ENCODE measurements around the gene PDE8A. TPM values are rescaled to one million over a fixed set of nuclear protein-coding genes. Genes with fewer than 3 reads are reported as not detected.

The PDE8A gene
- polyA plus RNA-seq, 1 experiment: 22.5 TPM

GRCh38 chr15:85025516-85026251, 44.0 kb downstream of the PDE8A start:
- no peak for DNase-seq (ENCODE audit: low read depth)
- ChIA-PET CTCF (interaction anchor here (1.8 kb wide), 1 partner anchor 17 kb away, joined by 4 read pairs; no protein-coding TSS in a partner anchor), POLR2A (no interaction called here)
- no peak overlapping the region for H3K4me3 ChIP-seq (ENCODE audit: low read depth, low read length)
- no peaks in the 10 kb centered on the region for H3K36me3 ChIP-seq (ENCODE audit: control insufficient read depth, insufficient read depth, low read length)
- TF ChIP-seq, protein P1, sequence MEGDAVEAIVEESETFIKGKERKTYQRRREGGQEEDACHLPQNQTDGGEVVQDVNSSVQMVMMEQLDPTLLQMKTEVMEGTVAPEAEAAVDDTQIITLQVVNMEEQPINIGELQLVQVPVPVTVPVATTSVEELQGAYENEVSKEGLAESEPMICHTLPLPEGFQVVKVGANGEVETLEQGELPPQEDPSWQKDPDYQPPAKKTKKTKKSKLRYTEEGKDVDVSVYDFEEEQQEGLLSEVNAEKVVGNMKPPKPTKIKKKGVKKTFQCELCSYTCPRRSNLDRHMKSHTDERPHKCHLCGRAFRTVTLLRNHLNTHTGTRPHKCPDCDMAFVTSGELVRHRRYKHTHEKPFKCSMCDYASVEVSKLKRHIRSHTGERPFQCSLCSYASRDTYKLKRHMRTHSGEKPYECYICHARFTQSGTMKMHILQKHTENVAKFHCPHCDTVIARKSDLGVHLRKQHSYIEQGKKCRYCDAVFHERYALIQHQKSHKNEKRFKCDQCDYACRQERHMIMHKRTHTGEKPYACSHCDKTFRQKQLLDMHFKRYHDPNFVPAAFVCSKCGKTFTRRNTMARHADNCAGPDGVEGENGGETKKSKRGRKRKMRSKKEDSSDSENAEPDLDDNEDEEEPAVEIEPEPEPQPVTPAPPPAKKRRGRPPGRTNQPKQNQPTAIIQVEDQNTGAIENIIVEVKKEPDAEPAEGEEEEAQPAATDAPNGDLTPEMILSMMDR (IDR thresholded peaks at IDR 0.05; ENCODE audit: insufficient read depth, low read depth, low read length): no peak
- no peaks in the 10 kb centered on the region for H3K27me3 ChIP-seq (ENCODE audit: control insufficient read depth, insufficient read depth, low read length)

- no peaks in the 10 kb centered on the region for H3K36me3 ChIP-seq (ENCODE audit: control insufficient read depth, insufficient read depth, low read length)
- no peak for DNase-seq (ENCODE audit: low read depth)
- no peaks in the 10 kb centered on the region for H3K27me3 ChIP-seq (ENCODE audit: control insufficient read depth, insufficient read depth, low read length)
- no peak overlapping the region for H3K4me3 ChIP-seq (ENCODE audit: low read depth, low read length)
- TF ChIP-seq, protein P1 (IDR thresholded peaks at IDR 0.05; ENCODE audit: insufficient read depth, low read depth, low read length): no peak
- ChIA-PET CTCF (no interaction called here), POLR2A (no interaction called here)
These were observed 44.8 kb downstream of the PDE8A start for GRCh38 chr15:85026304-85027032.

DNA sequence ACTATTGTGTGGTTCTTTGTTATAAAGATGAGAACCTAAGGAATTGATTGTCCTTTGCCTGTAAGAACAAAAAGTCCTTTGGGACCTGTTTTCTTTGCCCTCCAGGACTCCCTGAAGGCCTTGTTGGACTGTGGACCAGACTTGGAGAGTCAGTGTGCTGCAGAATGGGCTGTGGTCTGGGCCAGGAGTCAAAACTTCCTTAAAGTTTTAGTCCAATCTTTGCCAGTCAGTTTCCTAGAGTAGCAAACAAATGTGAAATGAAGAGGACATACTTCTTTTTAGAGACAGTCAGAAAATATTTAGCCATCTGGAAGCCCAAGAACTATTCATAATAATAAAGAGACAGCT, 45.4 kb downstream of the PDE8A start:
- Histone ChIP-seq H3K36me3 (ENCODE audit: control insufficient read depth, insufficient read depth, low read length) (no peaks in the 10 kb centered on the region), H3K27me3 (ENCODE audit: control insufficient read depth, insufficient read depth, low read length) (no peaks in the 10 kb centered on the region), H3K4me3 (ENCODE audit: low read depth, low read length) (no peak overlapping the region)
- CTCF ChIA-PET: no interaction called here
- POLR2A ChIA-PET: no interaction called here
- TF ChIP-seq, protein P1 (IDR thresholded peaks at IDR 0.05; ENCODE audit: insufficient read depth, low read depth, low read length): no peak
- no peak for DNase-seq (ENCODE audit: low read depth)

DNA sequence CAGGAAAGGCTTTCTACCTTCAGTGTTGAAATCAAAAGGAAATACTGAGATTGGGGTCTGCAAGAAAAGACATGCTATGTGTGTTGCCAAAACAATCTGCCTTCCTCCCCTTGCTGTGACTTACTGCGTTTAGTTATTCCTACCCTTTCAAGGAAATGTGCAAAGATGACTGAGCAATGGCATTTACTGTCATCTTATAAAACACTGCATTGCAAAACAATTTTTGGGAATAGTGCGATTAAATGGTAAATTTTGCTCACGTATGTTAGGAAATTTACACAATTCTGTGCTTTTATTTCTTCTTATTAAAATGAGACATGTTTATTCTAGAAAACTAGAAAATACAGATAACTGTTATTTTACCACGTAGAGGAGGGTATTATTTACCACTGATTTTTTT, 45.8 kb downstream of the PDE8A start:
- no peaks in the 10 kb centered on the region for H3K27me3 ChIP-seq (ENCODE audit: control insufficient read depth, insufficient read depth, low read length)
- TF ChIP-seq, protein P1 (IDR thresholded peaks at IDR 0.05; ENCODE audit: insufficient read depth, low read depth, low read length): no peak
- ChIA-PET CTCF (interaction anchor here (0.8 kb wide), 1 partner anchor 18 kb away, joined by 4 read pairs; no protein-coding TSS in a partner anchor), POLR2A (no interaction called here)
- no peak for DNase-seq (ENCODE audit: low read depth)
- H3K4me3 ChIP-seq (ENCODE audit: low read depth, low read length): no peak overlapping the region
- H3K36me3 ChIP-seq (ENCODE audit: control insufficient read depth, insufficient read depth, low read length): no peaks in the 10 kb centered on the region

DNA sequence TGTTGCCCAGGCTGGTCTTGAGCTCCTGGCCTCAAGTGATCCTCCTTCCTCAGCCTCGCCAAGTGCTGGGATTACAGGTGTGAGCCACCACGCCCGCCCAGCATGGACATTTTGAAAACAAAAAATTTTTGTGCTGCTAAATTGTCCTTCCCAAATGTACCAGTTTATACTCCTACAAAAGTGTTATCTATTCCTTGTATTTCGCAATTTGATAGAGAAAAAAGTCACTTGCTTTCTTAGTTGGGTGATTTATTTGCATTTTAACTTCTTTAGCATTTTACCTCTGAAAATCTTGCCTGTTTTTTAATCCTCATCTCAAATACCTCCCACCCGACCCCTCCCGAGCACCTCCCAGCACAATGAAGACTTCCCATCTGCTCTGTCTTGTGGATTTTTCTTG, 46.8 kb downstream of the PDE8A start:
- no peak for DNase-seq (ENCODE audit: low read depth)
- Histone ChIP-seq H3K36me3 (ENCODE audit: control insufficient read depth, insufficient read depth, low read length) (no peaks in the 10 kb centered on the region), H3K4me3 (ENCODE audit: low read depth, low read length) (no peak overlapping the region), H3K27me3 (ENCODE audit: control insufficient read depth, insufficient read depth, low read length) (no peaks in the 10 kb centered on the region)
- TF ChIP-seq, protein P1 (IDR thresholded peaks at IDR 0.05; ENCODE audit: insufficient read depth, low read depth, low read length): no peak
- ChIA-PET CTCF (interaction anchor here (0.8 kb wide), 1 partner anchor 17 kb away, joined by 4 read pairs; no protein-coding TSS in a partner anchor), POLR2A (no interaction called here)
